HepG2 (cell line): Measurements from ENCODE around the gene ABHD1. TPM values are rescaled to one million over a fixed set of nuclear protein-coding genes. Genes with fewer than 3 reads are reported as not detected.

Experiments
- ATAC-seq: fragments of 200-7000 bp; cut with Tn5 transposase; 3 replicates; pipeline ENCODE4 v1.9.1; 2020; ENCODE audit warnings: mild to moderate bottlenecking, moderate library complexity
- BruUV-seq: library from RNA; stranded (reverse); fragments of 400-500 nt; replicated peaks from 2 replicates; lab custom pipeline; 2021; lab: Mats Ljungman, UMichigan
- CTCF ChIA-PET: fragments of 300-600 bp; formaldehyde crosslinking; extraction: SDS; loops from one replicate; lab custom pipeline; 2021; ENCODE audit warnings: low total read pairs, inconsistent platforms, low intra/inter-chr PET ratio; lab: Yijun Ruan, JAX
- POLR2A ChIA-PET: fragments of 350-600 bp; sonication (Branson Sonifier 250); formaldehyde crosslinking; loops from one replicate; lab custom pipeline; 2020; ENCODE audit warnings: antibody characterized with exemption, inconsistent platforms; lab: Yijun Ruan, JAX
- DNase-seq: peaks from one replicate; pipeline ENCODE4 v3.0.0-alpha.2; 2015; ENCODE audit warnings: low spot score
- FAIRE-seq: peaks from 3 replicates; lab custom pipeline; 2011; peaks lifted over from hg19 to GRCh38; lab: Jason Lieb, UNC
- H2AFZ ChIP-seq: one replicate; pipeline ENCODE4 v1.6.1; 2011; ENCODE audit warnings: low read length, inconsistent platforms
- H3K27ac ChIP-seq: fragments of 300-600 bp; 3 replicates; pipeline ENCODE4 v1.8.0; 2011; ENCODE audit warnings: mixed run types, mild to moderate bottlenecking, mixed read lengths, low read length, inconsistent platforms; ENCODE audit not compliant: insufficient read depth; ENCODE audit errors: extremely low read length
- H3K27me3 ChIP-seq, 2 experiments: fragments of 200-600 bp in 1 of 2; 2 replicates in 1 of 2; 3 replicates in 1 of 2; pipeline versions ENCODE4 v1.6.0 to v1.8.0; 2011; ENCODE audit warnings: low read length in 2 of 2, mild to moderate bottlenecking in 2 of 2, moderate library complexity in 2 of 2, inconsistent platforms in 1 of 2; ENCODE audit not compliant: insufficient read depth in 2 of 2, control insufficient read depth in 1 of 2
- H3K36me3 ChIP-seq, 2 experiments: fragments of 200-600 bp in 1 of 2; replicated peaks in 1 of 2; 2 replicates in 1 of 2; 3 replicates in 1 of 2; pipeline versions ENCODE4 v1.5.1 to v1.8.0; 2011; ENCODE audit warnings: low read length in 2 of 2, inconsistent platforms in 1 of 2; ENCODE audit not compliant: insufficient read depth in 2 of 2, control insufficient read depth in 1 of 2
- H3K4me1 ChIP-seq: 2 replicates; pipeline ENCODE4 v1.5.1; 2012; ENCODE audit warnings: low read length, inconsistent platforms; ENCODE audit not compliant: insufficient read depth
- H3K4me2 ChIP-seq: 2 replicates; pipeline ENCODE4 v1.6.0; 2011; ENCODE audit warnings: low read depth, low read length, inconsistent platforms
- H3K4me3 ChIP-seq, 3 experiments: fragments of 200-600 bp in 1 of 3; sonication (generic), shearing (Covaris generic) in 1 of 3; replicated peaks in 1 of 3; 2 replicates each; pipeline ENCODE4 v1.5.1; 2011 to 2016; ENCODE audit warnings: low read length in 3 of 3, inconsistent platforms in 2 of 3, low read depth in 2 of 3, mild to moderate bottlenecking in 2 of 3, control low read depth in 1 of 3, mixed read lengths in 1 of 3; ENCODE audit not compliant: insufficient read depth in 1 of 3
- H3K79me2 ChIP-seq: one replicate; pipeline ENCODE4 v1.6.1; 2011; ENCODE audit warnings: low read length, inconsistent platforms; ENCODE audit not compliant: insufficient read depth
- H3K9ac ChIP-seq: 2 replicates; pipeline ENCODE4 v1.6.0; 2011; ENCODE audit warnings: mild to moderate bottlenecking, low read depth, low read length, inconsistent platforms; ENCODE audit not compliant: insufficient read depth
- H3K9me3 ChIP-seq: 2 replicates; pipeline ENCODE4 v1.5.1; 2012; ENCODE audit warnings: mild to moderate bottlenecking, low read length
- H4K20me1 ChIP-seq: 2 replicates; pipeline ENCODE4 v1.6.0; 2011; ENCODE audit warnings: inconsistent platforms, mild to moderate bottlenecking, low read length, moderate library complexity; ENCODE audit not compliant: insufficient read depth
- MED1 ChIP-seq: sonication (generic); formaldehyde crosslinking; IDR thresholded peaks from 2 replicates; pipeline ENCODE4 v1.4.0; 2020; ENCODE audit warnings: missing genetic modification reagents
- MYNN ChIP-seq: sonication (generic); formaldehyde crosslinking; IDR thresholded peaks from 2 replicates; pipeline ENCODE4 v1.4.0; 2020; ENCODE audit warnings: mild to moderate bottlenecking, low read depth, missing genetic modification reagents
- SAFB2 ChIP-seq: sonication (generic); formaldehyde crosslinking; IDR thresholded peaks from 2 replicates; pipeline ENCODE4 v1.5.1; 2020; ENCODE audit warnings: missing genetic modification reagents, low read depth, mild to moderate bottlenecking, borderline replicate concordance
- XBP1 ChIP-seq: sonication (generic); formaldehyde crosslinking; IDR thresholded peaks from 2 replicates; pipeline ENCODE4 v1.5.0; 2020; ENCODE audit warnings: missing genetic modification reagents
- ZNF318 ChIP-seq: sonication (generic); formaldehyde crosslinking; IDR thresholded peaks from 2 replicates; pipeline ENCODE4 v1.4.0; 2020; ENCODE audit warnings: mild to moderate bottlenecking, missing genetic modification reagents
- ZSCAN9 ChIP-seq: IDR thresholded peaks from 2 replicates; pipeline ENCODE4 v1.6.1; 2016; ENCODE audit warnings: borderline replicate concordance
- WGBS: methylation state at CpG from one replicate; pipeline ENCODE4 v1.1.6; 2017; ENCODE audit warnings: low lambda C conversion rate; 5-methylcytosine and 5-hydroxymethylcytosine counted together
- in situ Hi-C: cut with HindIII; loops from 2 replicates; pipeline ENCODE4 v1.10.0; 2017; ENCODE audit warnings: low pct_unique_long_range_greater_than_20kb; ENCODE audit not compliant: extremely low pct_ligation_motif_present
- intact Hi-C: fragments of 100-400 bp; cut with micrococcal nuclease; formaldehyde crosslinking; loops from one replicate; pipeline ENCODE4 v1.10.0; 2022; ENCODE audit not compliant: unreplicated experiment
- polyA plus RNA-seq, 8 experiments: library from polyadenylated mRNA; depleted of rRNA in 3 of 8; stranded (reverse) in 7 of 8; unstranded in 1 of 8; fragments of >200 nt; fragmentation: Illumina TruSeq in 4 of 8; extraction: Trizol in 4 of 8; gene quantifications; 2 replicates each; pipeline versions ENCODE4 v1.2.1 to v1.2.3, GENCODE V29; 2011 to 2016; ENCODE audit warnings: low read depth in 4 of 8, missing spikeins in 1 of 8, mixed read lengths in 1 of 8; ENCODE audit not compliant: insufficient read depth in 1 of 8
- total RNA-seq, 5 experiments: library from RNA; depleted of rRNA; stranded (reverse); fragments of >200 nt; fragmentation: Illumina TruSeq; extraction: Trizol; gene quantifications; 2 replicates each; pipeline ENCODE4 v1.2.3, GENCODE V29; 2016; ENCODE audit warnings: low read depth in 1 of 5

Gene ABHD1
- total and polyA plus RNA-seq, 2 of the 13 experiments (the other 11 are each of a cell fraction or from before 2014, with no cell fraction given), result 0.04 to 0.81 TPM

- ATAC-seq, result no peak
- Histone ChIP-seq H4K20me1 (no peaks in the 10 kb centered on the region), H3K4me2 (no peak overlapping the region), H3K9me3 (no peaks in the 10 kb centered on the region), H3K79me2 (no peaks in the 10 kb centered on the region), H3K36me3 (no peaks in the 10 kb centered on the region), H3K27ac (no peak overlapping the region), H3K4me3 (no peak overlapping the region), H3K4me1 (peaks cover 49% of the 10 kb centered on the region), H3K9ac (no peak overlapping the region), H2AFZ (no peak overlapping the region), H3K27me3 (no peaks in the 10 kb centered on the region)
- no TSS peak for BruUV-seq
- intact Hi-C loops (no loop called here), in situ Hi-C loops (no loop called here)
- WGBS, result 89% methylated on average over 9 of the region's 9 CpGs
- no peak for DNase-seq
- POLR2A ChIA-PET, result interaction anchor here (0.8 to 3.5 kb wide), 2 partner anchors 26 to 41 kb away, joined by 3 to 9 read pairs; partner anchors contain the start of genes CGREF1 and PREB
- TF ChIP-seq SAFB2 (CRISPR knock-in tag), result no peak
- TF ChIP-seq MED1 (CRISPR knock-in tag), result no peak
- FAIRE-seq, result no peak
- CTCF ChIA-PET, result no interaction called here
Measured at GRCh38 chr2:27160191-27160590, 36.6 kb downstream of the ABHD1 start.

GRCh38 chr2:27162151-27163121 is 38.8 kb downstream of the ABHD1 start:
- Histone ChIP-seq H3K9me3 (no peaks in the 10 kb centered on the region), H3K27me3 (no peaks in the 10 kb centered on the region), H3K36me3 (no peaks in the 10 kb centered on the region), H3K9ac (peak overlapping the region; percentile 53), H4K20me1 (no peaks in the 10 kb centered on the region), H3K27ac (peak overlapping the region; percentile 54), H3K4me1 (peaks cover 64% of the 10 kb centered on the region), H3K79me2 (no peaks in the 10 kb centered on the region), H3K4me2 (peak overlapping the region; percentile 72), H3K4me3 (peak overlapping the region; percentile 17 to 32 (median 26); a peak in 4 of 6 replicates), H2AFZ (peak overlapping the region; percentile 90)
- ATAC-seq, result peak; percentile 54
- in situ Hi-C loops (no loop called here), intact Hi-C loops (no loop called here)
- FAIRE-seq, result peak; percentile 34
- DNase-seq, result peak; percentile 50
- TSS peak; percentile 82 for BruUV-seq
- WGBS, result 53% methylated on average over 15 of the region's 15 CpGs
- ChIA-PET POLR2A (interaction anchor here (1.0 to 1.3 kb wide), 3 partner anchors 11 to 50 kb away, joined by 3 to 5 read pairs (median 3); partner anchors contain the start of genes ATRAID and SLC5A6), CTCF (no interaction called here)
- peak; percentile 64; the same call in 1 of the 2 replicates for TF ChIP-seq ZNF318 (CRISPR knock-in tag)
- 0 out of 2 replicates have a peak, but pooled peaks have one; percentile 14 for TF ChIP-seq ZSCAN9 (CRISPR knock-in tag)
- no peak for TF ChIP-seq XBP1 (CRISPR knock-in tag)
- TF ChIP-seq MYNN (CRISPR knock-in tag), result no peak
